NCI-H2227 (cell line): Measurements from ENCODE around the gene ADGRL3.
"Not testable (repeated sequence)": the region's sequence is repeated elsewhere in the genome, so short reads cannot be mapped to it uniquely, and the experiment has no call there.

Experiments
- DNase-seq: peaks from one replicate; lab custom pipeline; 2025; ENCODE audit not compliant: unreplicated experiment; lab: John Stamatoyannopoulos, UW

ADGRL3 gene

DNA sequence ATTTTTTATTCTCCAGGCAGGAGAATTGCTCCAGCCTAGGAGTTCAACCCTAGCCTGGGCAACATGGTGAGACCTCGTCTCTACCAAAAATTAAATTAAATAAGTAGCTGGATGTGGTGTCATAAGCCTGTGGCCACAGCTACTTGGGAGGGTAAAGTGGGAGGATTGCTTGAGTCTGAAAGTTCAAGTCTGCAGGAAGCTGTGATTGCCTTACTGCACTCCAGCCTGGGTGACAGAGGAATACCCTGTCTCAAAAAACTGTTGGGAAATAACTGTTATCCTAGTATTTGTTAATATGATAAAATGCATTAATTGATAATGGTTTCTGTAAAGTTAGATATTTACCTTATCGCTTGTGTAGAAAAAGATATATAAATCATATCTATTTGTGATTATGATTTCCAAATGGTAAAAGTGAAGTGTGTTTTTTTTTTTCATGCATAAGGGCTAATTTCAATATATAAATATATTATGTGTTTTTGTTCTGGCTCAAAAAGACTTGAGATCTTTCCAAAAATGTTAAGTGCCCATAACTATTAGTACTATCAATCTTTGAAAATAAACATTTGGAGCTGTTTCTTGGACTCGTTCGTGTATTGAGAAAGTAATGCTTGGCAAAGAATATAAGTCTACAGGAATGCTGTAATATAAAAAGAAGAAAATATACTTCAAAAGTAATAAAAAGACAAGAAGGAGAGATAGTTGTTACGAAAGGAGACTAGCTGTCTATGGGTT is 396.6 kb downstream of the ADGRL3 start:
- DNase-seq = no peak

DNA sequence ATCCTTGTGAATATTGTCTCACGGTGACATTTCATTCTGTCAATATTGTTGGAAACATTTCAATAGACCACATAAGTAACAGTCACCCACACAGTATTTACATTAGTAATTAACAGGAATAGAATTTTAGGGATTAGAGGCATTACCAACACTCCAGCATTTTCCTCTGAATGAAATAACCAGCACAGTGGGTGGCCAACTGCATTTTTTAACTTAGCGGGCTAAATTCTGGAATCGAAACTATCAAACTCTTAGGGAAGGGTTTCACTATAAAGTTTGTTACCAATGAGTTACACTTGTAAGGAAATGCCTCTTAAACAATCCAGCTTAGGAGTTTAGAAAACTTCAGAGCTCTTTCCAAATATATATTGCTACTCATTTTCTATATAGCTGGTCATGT is 403.0 kb downstream of the ADGRL3 start:
- DNase-seq = no peak

DNA sequence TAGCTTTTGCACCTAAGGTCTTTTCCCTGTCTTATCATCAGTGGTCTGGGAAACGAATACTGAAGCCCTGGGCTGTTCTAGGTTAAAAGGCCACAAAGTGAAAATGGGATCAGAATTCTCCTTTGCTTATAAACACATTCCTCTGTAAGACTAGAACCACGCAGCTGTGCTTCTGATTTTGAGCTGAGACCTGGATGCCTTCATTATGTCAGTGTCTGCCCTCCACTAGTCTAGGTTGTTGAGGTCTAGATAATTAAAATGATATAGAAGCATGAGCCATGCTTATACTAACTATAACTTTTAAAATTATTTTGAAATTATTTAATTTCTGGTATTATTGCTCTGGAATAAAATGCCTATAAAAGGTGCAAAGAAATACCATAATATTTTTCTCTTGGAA is 403.9 kb downstream of the ADGRL3 start:
- DNase-seq = no peak

DNA sequence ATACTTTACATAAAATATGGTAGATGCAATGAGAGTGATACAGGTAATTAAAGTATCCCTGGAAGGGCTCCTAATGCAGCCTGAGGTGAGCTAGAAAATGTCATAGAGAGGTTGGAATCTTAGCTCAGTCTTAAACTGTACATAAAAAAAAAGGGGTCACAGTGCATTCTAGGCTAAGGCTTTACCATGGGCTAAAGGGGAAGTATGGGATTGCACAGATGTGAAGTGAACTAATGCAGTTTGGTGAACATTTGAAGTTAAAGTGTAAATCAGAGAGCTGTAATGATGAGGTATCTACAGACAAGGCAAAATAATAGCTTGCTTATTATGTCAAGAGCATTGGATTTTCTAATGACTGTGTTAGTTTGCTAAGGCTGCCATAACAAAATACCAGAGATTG is 405.9 kb downstream of the ADGRL3 start:
- DNase-seq = no peak

DNA sequence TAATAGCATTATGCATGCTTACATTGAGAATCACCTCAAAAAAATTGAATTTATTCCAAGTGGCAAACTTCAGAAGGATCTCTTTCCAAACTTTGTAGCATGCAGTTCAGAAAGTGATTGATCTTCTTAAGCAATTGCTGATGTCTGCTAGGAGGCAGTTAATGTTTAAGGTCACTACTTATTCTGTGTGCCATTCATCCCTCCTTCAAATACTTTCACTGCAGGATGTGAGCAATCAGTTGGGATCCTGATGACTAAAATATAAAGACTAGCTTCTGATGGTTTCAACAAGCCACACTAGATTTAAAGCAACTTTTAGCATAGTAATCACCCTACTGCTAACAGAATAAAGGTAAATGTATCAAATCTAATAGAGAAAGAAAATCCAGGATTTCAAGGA is 414.1 kb downstream of the ADGRL3 start:
- no peak for DNase-seq

DNA sequence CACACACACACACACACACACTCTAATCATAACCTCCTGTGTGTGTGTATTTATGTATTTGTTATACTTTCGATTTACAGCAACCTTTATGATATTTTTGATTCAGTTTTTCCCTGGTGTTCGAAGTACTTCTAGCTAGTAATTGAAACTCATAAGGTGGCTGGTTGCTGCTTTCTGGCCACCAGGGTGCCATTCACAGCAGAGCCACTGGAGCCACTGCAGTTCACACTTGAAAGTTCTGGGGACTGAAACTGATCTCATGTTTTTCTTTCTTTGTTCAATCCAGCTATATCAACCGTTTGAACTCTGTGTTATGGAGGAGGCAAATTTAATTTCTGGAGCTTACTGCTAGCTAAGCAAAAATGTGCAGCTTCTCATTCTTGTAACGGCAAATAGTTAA is 419.4 kb downstream of the ADGRL3 start:
- DNase-seq = no peak

DNA sequence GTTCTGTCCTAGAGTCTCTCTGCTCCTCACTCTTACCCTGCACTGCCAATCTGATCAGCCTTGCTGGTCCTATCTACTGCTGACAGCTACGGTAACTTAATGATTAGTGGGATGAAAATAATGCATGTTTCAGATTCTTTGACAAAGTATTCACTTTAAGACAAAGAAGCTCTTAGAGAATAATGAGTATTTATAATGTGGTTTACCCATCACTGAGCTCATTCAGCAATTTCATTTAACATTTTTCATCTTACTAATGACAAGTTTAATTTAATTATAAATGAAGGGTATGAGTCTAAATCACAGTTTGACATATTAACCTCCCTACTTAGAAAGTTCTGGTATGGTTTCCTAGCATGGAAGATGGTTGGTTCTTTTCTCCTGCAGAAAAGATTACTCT is 428.2 kb downstream of the ADGRL3 start:
- no peak for DNase-seq

DNA sequence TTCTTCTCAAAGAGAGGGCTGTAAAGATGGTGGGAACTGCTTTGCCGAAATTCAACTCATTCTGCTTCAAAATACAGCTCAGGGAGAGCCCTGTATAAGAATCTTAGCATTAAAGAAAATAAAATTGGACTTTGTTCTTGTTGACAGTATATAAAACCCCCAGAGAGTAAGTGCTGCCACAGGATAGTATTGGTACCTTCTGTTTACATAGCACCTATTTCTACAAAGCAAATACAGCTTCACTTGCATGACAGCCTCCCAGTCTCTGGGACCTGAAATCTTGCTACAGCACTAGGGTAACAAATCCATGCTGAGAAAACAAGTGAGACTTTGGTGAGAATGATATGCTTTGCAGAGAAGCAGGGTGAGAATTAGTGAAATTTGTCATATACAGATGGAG is 428.6 kb downstream of the ADGRL3 start:
- no peak for DNase-seq

DNA sequence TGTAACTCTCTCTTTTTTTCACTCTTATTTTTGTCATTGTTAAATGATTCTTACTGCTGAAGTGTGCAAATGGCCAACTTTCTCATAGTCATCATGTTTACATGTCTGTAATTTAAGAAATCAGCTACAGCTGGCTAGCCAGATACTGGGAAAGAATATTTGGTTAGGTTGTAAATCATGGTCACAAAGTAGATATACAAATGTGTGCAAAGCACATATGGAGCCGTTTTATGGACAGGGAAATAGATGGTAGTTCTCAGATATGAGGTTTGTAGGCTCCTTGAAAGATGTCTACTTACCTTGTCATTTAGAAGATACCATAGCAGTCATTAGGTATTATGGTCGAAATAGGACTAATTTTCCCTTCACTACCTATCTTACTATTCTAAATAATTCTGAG is 430.4 kb downstream of the ADGRL3 start:
- DNase-seq = no peak

DNA sequence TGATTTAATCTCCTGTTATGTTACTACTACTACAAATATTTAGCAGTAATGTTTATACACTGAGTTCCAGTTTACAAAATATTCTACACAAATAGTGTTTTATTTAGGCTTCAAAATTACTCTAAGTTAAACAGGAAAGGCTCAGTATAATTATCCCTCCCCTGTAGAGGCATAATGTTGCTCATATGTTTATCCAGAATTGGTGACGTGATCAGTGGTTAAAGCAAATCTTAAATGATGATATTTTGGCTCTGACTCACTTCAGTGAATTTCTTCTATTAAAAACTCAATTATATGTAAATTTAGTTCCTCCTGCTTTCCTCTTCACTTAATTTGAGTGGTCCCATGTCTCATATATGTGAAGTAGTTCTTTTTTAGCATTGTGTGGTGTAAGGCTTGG is 438.5 kb downstream of the ADGRL3 start:
- no peak for DNase-seq

DNA sequence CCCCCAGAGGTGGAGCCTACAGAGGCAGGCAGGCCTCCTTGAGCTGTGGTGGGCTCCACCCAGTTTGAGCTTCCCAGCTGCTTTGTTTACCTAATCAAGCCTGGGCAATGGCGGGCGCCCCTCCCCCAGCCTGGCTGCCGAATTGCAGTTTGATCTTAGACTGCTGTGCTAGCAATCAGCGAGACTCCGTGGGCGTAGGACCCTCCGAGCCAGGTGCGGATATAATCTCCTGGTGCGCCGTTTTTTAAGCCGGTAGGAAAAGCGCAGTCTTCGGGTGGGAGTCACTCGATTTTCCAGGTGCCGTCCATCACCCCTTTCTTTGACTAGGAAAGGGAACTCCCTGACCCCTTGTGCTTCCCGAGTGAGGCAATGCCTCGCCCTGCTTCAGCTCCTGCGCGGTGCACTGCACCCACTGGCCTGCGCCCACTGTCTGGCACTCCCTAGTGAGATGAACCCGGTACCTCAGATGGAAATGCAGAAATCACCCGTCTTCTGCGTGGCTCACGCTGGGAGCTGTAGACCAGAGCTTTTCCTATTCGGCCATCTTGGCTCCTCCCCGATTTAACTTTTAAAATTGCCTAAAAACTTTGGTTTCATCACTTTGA is 446.7 kb downstream of the ADGRL3 start:
- not testable (repeated sequence) for DNase-seq

DNA sequence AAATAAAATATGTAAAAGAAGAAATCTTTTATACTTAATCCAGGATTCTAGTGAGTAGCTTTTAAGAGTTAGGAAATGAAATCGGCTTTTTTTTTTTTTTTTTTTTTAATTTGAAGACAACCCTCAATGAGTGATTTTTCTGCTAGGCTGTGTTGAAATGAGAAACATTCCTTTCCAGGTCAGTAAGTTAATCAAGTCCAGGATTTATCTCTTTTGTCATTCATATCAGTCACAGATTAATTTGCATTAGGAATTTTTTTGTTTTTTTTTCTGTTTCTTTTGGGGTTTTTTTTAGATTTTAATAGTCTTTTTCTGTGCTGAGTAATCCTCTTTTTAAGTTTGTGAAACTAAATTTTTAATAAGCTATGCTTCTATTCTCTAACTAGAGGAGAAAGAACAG is 448.1 kb downstream of the ADGRL3 start:
- DNase-seq = no peak

DNA sequence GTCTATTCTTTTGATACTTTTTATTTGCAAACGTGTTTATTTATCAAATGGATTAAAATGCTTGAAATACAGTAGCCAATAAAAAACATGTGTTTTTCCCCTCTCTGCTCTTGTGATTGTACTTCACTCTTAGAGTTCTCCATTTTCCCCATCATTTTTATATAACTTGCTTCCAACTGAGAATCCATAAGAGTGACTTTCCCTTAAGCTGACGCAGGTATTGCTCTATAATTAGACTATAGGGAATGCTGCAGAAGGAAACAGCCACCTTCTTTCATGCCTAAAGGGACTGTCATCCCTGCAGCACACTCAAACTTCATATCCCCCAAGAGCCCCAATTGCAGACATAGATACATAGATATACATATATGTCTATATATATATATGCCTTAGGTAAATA is 456.9 kb downstream of the ADGRL3 start:
- no peak for DNase-seq

DNA sequence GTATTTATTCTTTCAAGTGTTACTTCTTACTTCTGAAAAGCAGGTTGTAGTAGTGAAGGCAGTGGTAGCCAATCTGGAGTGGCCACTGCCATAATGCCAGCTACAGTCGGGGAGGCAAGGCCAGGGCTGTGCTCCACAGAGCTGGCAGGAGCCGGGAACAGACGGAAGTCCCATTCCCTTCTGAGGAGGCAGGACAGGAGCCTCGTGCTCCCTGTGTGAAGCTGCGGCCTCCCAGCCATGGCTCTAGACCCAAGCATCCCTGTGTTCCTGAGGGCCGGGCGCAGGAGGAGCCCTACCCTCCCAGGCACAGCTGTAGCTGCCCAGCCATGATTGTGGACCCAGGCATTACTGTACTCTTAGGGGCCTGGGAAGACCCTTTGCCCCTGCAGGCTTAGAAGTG is 461.8 kb downstream of the ADGRL3 start:
- DNase-seq = no peak

DNA sequence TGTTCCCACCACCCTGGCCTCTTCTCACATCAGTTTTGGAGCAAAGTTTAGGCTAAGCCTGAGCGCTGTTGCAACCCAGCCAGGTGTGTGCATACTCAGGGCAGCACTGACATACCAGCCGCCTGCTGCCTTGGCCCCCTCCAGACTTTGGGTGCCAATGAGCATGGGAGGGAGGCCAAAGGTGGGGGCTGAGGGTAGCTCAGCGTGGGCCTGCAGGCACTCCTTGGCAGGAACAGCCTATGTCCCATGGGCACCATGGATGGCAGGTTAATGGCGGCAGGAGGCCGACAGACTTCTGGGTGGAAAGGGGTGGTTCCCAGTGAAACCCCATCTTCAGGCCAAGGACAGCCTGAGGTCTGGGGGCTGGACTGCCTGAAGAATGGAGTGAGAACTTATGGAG is 462.2 kb downstream of the ADGRL3 start:
- no peak for DNase-seq

DNA sequence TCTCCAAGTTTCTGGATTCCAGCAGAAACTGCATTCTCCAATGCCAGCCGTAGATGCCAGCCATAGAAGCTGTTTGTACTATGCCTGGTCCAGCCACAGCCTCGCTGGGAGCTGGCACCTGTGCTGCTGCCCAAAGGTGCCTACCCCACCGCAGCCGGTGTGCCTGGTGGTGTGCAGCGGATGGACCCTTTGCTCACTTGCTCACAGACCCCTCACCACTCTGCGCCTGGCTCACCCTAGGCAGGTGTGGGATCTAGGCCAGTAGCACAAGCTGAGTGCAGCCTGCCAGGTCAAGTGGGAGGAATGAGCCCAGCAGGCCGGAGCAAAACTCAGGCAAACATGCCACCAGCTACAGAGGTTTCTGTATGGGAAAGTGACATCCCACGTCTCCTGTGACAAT is 463.2 kb downstream of the ADGRL3 start:
- DNase-seq = no peak

DNA sequence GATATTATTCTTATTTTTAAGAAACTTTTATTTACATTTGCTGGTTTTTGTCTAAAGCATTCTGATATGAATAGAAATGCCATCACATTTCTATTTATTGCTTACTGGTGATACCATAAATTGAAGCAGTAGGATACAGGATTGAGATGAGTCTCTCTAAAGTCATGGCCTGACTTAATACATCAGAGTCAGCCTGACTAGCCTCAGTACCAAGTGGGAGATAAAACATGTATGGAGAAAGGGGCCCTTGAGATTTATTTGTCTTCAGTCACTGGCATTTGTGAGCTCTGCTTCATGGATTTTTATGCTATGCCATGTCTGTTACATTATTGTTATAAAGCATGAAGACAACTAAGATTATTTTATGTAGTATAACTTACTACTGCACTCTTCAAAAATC is 465.5 kb downstream of the ADGRL3 start:
- DNase-seq = no peak

DNA sequence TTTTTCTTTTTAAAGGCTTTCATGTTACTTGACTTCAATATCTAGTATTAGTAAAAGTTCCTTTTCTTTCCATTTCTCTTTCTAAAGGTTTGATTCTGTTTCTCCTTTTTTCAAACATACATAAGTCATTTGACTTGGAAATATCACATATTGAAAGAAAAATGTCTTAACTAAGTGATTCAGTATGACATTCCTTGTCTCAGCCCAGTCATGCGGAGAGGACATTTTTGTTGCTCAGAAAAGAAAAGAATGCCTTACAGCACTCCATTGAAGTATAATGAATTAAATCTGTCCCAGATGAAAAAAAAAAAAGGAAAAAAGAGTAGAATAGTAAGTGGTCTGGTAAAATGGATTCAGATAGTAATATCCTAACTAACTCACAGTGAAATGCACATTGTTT is 466.1 kb downstream of the ADGRL3 start:
- DNase-seq = no peak

DNA sequence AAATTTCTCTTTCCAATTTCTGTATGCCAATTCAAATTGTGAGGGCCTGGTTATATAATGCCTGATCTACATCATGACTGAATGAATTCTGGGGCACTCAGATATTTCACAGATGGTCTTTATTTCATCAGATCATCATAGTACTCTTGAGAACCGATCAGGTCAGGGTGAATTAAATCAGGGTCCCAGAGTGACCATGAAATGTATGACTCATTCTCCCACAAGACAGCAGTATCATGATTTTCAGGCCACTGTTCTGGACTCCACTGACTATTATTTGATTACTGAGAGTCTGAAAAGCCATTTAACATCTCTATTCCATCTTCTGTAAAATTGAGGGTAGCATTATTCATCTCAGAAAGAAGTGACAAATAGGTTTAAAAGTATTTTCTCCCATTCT is 471.5 kb downstream of the ADGRL3 start:
- no peak for DNase-seq

DNA sequence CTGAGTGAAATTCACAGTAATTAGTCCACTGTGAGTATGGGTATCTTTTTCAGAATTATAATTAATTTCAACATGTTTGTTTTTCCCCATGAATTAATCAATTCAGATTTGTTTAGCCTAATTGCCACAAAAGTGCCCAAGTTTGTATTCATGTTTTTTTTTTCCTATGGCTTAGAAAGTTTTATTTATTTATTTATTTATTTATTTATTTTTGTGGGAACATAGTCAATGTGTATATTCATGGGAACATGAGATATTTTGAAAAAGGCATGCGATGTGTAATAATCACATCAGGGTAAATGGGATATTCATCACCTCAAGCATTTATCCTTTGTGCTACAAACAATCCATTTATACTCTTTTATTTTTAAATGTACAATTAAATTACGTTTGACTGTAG is 475.3 kb downstream of the ADGRL3 start:
- DNase-seq = no peak

DNA sequence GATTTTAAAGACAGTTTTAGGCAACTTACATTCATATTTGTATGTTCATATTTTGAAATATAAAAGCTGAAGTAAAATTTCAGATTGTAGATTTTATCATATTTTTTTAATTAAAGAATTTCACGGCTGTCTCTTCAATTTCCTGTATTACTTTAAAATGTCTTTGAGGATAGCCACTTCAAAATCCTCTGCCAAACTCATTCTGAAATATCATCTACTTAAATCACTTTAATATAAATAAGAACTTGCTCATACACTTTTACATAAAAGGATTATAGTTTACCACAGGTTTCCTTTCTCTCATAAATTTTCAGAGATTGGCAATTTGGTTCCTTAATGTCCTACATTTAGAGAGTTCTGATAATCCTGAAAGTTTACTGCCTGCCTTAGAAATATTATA is 478.2 kb downstream of the ADGRL3 start:
- no peak for DNase-seq

DNA sequence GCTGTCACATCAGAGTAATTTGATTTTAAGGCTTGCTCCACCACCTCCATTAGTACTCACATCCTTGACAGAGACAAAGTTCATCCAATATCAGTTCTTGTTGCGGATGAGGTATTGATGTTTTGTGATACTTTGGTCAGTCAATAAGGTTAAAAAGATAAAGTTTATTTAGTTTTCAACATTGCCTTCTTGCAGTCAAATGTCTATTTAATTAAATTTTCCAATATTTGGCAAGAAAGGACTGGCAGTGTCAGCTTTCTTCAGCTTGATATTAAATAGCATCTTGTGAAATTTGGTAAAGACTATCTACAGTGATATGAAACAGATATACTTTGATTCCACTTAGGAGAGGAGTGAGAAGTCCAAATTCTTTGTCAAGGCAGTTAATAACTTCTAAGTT is 493.4 kb downstream of the ADGRL3 start:
- no peak for DNase-seq

DNA sequence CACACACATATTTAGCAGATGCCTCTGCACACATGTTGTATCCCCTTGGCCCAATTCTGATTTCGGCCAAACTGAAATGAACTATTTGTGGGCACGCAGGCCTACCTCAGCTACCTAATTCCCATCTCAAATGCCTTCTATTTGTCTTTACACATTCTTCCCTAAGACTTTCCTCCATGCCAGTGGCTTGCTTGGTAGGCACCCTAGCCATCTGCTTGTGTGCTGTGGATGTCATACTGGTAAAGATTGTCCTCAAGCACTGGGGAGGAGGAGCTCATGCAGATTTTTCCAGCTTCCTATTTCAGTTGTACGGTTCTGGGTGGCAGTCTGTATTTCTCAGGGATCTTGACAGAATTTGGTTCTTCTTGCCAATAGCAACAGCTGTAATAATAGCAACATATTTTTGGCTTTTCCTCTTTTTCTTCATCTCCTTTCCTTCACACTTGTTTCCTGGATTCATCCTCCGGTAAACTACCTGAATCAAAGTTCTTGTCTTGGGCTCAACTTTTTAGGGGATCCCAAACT is 514.3 kb downstream of the ADGRL3 start:
- no peak for DNase-seq
